ENCODE results near the gene CFAP47.
"Not testable (repeated sequence)": the region's sequence is repeated elsewhere in the genome, so short reads cannot be mapped to it uniquely, and the experiment has no call there.

Gene CFAP47

DNA sequence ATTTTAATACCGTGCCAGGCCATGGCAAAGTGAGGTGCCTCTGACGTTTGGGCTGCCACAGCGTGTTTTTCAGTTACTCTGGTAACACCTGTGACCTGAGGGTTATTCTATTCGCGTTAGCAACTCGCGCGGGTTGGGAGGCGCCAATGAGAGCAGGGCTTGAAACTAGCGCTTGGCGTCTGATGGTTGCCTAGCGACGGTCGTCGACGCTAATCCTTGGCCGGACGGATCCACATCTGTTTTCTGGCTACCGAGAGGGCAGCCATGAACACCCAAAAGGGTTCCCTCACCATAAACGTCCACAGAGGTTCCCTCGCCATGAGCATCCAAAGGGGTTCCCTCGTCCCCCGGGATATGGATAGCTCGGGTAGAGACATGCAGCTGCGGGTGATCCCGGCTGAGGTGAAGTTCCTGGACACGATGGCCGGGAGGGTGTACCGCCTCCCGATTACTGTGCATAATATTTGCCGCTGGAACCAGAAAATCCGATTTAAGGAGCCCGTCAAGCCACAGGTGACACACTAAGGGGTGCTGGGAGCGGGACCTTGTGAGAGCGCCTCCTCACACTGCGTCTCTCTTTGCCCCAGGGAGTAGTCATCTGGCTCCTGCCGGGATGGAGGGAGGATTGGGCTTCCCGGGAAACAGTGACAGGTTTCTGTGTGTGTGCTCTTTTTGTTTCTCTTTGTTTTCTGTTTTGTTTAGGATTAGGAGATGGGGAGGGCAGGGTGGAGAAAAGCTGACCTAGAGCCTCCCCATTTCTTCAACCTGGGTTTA lies at the start of gene CFAP47:
Gene CFAP47, plus strand, starts transcription at position 199 of the 774 bp plus-strand sequence. Its CDS starts 66 bp downstream, at position 265.
- H3K9me3 ChIP-seq (ENCODE audit: control insufficient read depth, insufficient read depth, low read length), result no peaks in the 10 kb centered on the region
- H3K4me1 ChIP-seq (ENCODE audit: insufficient read depth, low read length), result no peaks in the 10 kb centered on the region
- H3K36me3 ChIP-seq (ENCODE audit: insufficient read depth, low read length), result no peaks in the 10 kb centered on the region
- H3K9ac ChIP-seq (ENCODE audit: low read depth, low read length), result peak within 1 kb of the TSS; percentile 82

- Histone ChIP-seq H3K9me3 (ENCODE audit: control insufficient read depth, insufficient read depth, low read length) (no peaks in the 10 kb centered on the region), H3K36me3 (ENCODE audit: insufficient read depth, low read length) (no peaks in the 10 kb centered on the region), H3K9ac (ENCODE audit: low read depth, low read length) (no peak overlapping the region), H3K4me1 (ENCODE audit: insufficient read depth, low read length) (no peaks in the 10 kb centered on the region)
These were observed 38.9 kb upstream of the CFAP47 start for GRCh38 chrX:35880601-35881000.

- Histone ChIP-seq H3K4me1 (ENCODE audit: insufficient read depth, low read length) (no peaks in the 10 kb centered on the region), H3K9me3 (ENCODE audit: control insufficient read depth, insufficient read depth, low read length) (no peaks in the 10 kb centered on the region), H3K36me3 (ENCODE audit: insufficient read depth, low read length) (no peaks in the 10 kb centered on the region), H3K9ac (ENCODE audit: low read depth, low read length) (no peak overlapping the region)
These were observed 33.4 kb upstream of the CFAP47 start for GRCh38 chrX:35886135-35886534.

DNA sequence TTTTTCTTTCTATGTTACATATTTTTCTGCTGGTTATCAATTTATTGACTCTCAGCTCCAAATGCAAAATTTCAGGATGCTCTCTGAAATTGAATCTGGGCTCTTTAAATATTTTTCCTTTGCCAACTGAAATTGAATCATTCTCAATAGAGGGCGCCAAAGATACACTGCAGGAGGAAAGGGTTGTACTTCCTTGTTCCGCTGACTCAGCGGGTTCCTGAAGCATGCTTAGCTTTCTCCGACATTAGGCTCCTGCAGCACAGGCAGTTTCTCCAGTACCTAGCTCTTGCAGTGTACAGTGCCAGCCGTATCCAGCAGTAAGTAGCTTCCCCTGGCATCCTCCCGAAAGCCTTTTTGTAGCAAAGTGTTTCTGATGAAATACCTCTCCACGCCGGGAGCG lies 28.8 kb upstream of the CFAP47 start:
- Histone ChIP-seq H3K4me1 (ENCODE audit: insufficient read depth, low read length) (no peaks in the 10 kb centered on the region), H3K9me3 (ENCODE audit: control insufficient read depth, insufficient read depth, low read length) (no peaks in the 10 kb centered on the region), H3K9ac (ENCODE audit: low read depth, low read length) (no peak overlapping the region), H3K36me3 (ENCODE audit: insufficient read depth, low read length) (no peaks in the 10 kb centered on the region)

DNA sequence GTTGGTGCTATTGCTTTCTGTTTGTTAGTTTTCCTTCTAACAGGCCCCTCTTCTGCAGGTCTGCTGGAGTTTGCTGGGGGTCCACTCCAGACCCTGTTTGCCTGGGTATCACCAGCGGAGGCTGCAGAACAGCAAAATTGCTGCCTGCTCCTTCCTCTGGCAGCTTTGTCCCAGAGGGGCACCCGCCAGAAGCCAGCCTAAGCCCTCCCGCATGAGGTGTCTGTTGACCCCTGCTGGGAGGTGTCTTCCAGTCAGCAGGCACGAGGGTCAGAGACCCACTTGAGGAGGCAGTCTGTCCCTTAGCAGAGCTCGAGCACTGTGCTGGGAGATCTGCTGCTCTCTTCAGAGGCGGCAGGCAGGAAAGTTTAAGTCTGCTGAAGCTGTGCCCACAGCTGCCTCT lies 67.3 kb downstream of the CFAP47 start:
- H3K36me3 ChIP-seq (ENCODE audit: insufficient read depth, low read length); H3K9me3 ChIP-seq (ENCODE audit: control insufficient read depth, insufficient read depth, low read length); H3K9ac ChIP-seq (ENCODE audit: low read depth, low read length); H3K4me1 ChIP-seq (ENCODE audit: insufficient read depth, low read length): not testable (repeated sequence)

DNA sequence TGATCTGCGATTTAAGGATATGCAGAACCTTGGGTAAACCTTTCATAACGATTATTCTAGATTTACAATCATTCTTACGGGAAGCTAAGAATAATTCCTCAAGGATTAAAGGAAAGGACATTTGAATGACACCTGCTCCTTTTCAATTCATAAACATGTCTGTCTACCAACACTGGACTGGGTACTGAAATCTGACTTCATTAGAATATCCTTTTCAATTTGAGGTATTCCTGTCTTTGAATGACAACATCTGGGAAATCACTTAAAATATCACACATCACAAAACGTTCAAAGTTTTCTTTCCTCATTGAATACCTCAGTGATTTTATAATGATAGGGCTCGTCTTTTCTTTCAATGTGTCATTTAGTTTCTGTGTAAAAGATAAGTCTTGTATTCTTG lies 87.7 kb downstream of the CFAP47 start:
- Histone ChIP-seq H3K4me1 (ENCODE audit: insufficient read depth, low read length) (no peaks in the 10 kb centered on the region), H3K36me3 (ENCODE audit: insufficient read depth, low read length) (no peaks in the 10 kb centered on the region), H3K9ac (ENCODE audit: low read depth, low read length) (no peak overlapping the region), H3K9me3 (ENCODE audit: control insufficient read depth, insufficient read depth, low read length) (no peaks in the 10 kb centered on the region)

DNA sequence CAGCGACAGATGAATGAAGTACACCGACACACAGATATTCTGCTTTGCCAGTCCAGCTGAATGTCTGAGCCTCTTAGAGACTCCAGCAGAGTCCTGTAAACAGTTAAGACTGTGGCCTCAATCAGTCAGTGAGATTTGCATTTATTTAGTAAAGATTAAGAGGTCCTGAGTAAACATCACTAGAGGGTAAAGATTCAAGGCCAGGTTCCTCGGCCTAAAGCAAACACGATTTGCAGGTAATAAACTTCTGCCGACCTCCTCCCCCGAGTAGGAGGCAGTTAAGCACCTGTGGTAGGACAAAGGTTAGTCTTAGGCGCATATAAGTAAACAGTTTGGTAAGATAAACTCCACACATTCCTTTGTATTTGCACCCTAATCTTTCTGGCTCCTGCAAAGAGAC lies 99.6 kb downstream of the CFAP47 start:
- Histone ChIP-seq H3K9me3 (ENCODE audit: control insufficient read depth, insufficient read depth, low read length) (no peaks in the 10 kb centered on the region), H3K4me1 (ENCODE audit: insufficient read depth, low read length) (no peaks in the 10 kb centered on the region), H3K9ac (ENCODE audit: low read depth, low read length) (no peak overlapping the region), H3K36me3 (ENCODE audit: insufficient read depth, low read length) (no peaks in the 10 kb centered on the region)

- Histone ChIP-seq H3K4me1 (ENCODE audit: insufficient read depth, low read length) (no peaks in the 10 kb centered on the region), H3K9ac (ENCODE audit: low read depth, low read length) (no peak overlapping the region), H3K36me3 (ENCODE audit: insufficient read depth, low read length) (no peaks in the 10 kb centered on the region), H3K9me3 (ENCODE audit: control insufficient read depth, insufficient read depth, low read length) (no peaks in the 10 kb centered on the region)
These were observed 116.0 kb downstream of the CFAP47 start for GRCh38 chrX:36035550-36035949.

- no peaks in the 10 kb centered on the region for H3K4me1 ChIP-seq (ENCODE audit: insufficient read depth, low read length)
- no peaks in the 10 kb centered on the region for H3K36me3 ChIP-seq (ENCODE audit: insufficient read depth, low read length)
- no peak overlapping the region for H3K9ac ChIP-seq (ENCODE audit: low read depth, low read length)
- no peaks in the 10 kb centered on the region for H3K9me3 ChIP-seq (ENCODE audit: control insufficient read depth, insufficient read depth, low read length)
These were observed 143.2 kb downstream of the CFAP47 start for GRCh38 chrX:36062778-36063177.

- no peaks in the 10 kb centered on the region for H3K36me3 ChIP-seq (ENCODE audit: insufficient read depth, low read length)
- no peaks in the 10 kb centered on the region for H3K4me1 ChIP-seq (ENCODE audit: insufficient read depth, low read length)
- H3K9me3 ChIP-seq (ENCODE audit: control insufficient read depth, insufficient read depth, low read length), result no peaks in the 10 kb centered on the region
- H3K9ac ChIP-seq (ENCODE audit: low read depth, low read length), result no peak overlapping the region
These were observed 151.5 kb downstream of the CFAP47 start for GRCh38 chrX:36071061-36071460.

DNA sequence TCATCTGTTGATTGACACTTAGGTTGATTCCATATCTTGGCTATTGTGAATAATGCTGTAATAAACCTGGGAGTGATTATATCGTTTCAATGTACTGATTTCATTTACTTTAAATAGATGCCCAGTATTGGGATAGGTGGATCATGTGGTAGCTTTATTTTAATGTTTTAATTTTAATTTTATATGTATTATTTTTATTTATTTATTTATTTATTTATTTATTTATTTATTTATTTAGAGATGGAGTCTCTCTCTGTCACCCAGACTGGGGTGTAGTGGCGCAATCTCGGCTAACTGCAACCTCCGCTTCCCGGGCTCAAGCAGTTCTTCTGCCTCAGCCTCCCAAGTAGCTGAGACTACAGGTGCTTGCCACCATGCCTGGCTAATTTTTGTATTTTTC lies 155.5 kb downstream of the CFAP47 start:
- not testable (repeated sequence) for H3K9me3 ChIP-seq (ENCODE audit: control insufficient read depth, insufficient read depth, low read length); H3K4me1 ChIP-seq (ENCODE audit: insufficient read depth, low read length); H3K36me3 ChIP-seq (ENCODE audit: insufficient read depth, low read length); H3K9ac ChIP-seq (ENCODE audit: low read depth, low read length)

DNA sequence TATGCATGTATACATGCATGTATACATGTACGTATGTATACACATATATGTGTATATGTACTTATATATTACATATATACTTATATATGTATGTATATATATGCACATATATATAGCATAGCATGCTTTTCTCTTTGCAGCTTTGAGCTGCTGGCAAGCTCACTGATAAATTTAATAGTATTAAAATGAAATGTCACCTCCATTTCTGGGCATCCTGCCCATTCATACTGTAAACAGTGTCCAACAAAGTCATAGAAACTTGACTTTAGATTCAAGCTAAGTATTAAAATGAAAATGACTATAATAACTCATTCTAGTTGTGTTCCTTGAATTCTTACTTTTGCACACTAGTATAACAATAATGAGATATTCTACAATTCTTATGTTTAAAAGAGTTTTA lies 163.7 kb downstream of the CFAP47 start:
- H3K9ac ChIP-seq (ENCODE audit: low read depth, low read length), result no peak overlapping the region
- H3K9me3 ChIP-seq (ENCODE audit: control insufficient read depth, insufficient read depth, low read length), result no peaks in the 10 kb centered on the region
- H3K4me1 ChIP-seq (ENCODE audit: insufficient read depth, low read length), result no peaks in the 10 kb centered on the region
- no peaks in the 10 kb centered on the region for H3K36me3 ChIP-seq (ENCODE audit: insufficient read depth, low read length)

DNA sequence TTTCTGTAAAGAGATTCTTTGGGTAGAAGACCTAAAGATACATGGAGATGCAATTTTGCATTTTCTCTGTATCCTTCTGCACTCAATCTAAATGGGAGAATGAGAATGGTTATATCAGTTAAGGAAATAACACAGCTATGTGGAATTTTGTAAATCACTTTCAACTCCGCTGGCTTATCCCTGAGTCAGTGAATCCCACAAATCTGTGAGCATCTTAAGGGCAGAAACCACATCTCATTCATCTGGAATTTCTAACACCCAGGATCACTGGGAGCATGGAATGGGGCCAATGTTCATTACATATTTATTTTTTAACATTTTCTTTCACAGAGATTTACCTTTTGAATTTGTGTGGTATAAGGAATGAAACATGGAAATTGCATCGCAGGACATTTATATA lies 167.8 kb downstream of the CFAP47 start:
- Histone ChIP-seq H3K9ac (ENCODE audit: low read depth, low read length) (no peak overlapping the region), H3K36me3 (ENCODE audit: insufficient read depth, low read length) (no peaks in the 10 kb centered on the region), H3K9me3 (ENCODE audit: control insufficient read depth, insufficient read depth, low read length) (no peaks in the 10 kb centered on the region), H3K4me1 (ENCODE audit: insufficient read depth, low read length) (no peaks in the 10 kb centered on the region)

- not testable (repeated sequence) for H3K36me3 ChIP-seq (ENCODE audit: insufficient read depth, low read length); H3K4me1 ChIP-seq (ENCODE audit: insufficient read depth, low read length); H3K9me3 ChIP-seq (ENCODE audit: control insufficient read depth, insufficient read depth, low read length); H3K9ac ChIP-seq (ENCODE audit: low read depth, low read length)
These were observed 169.4 kb downstream of the CFAP47 start for GRCh38 chrX:36088939-36089338.

- Histone ChIP-seq H3K9me3 (ENCODE audit: control insufficient read depth, insufficient read depth, low read length) (no peaks in the 10 kb centered on the region), H3K9ac (ENCODE audit: low read depth, low read length) (no peak overlapping the region), H3K4me1 (ENCODE audit: insufficient read depth, low read length) (no peaks in the 10 kb centered on the region), H3K36me3 (ENCODE audit: insufficient read depth, low read length) (no peaks in the 10 kb centered on the region)
These were observed 182.9 kb downstream of the CFAP47 start for GRCh38 chrX:36102425-36102824.
